ENCODE measurements around the gene CHST3. TPM values are rescaled to one million over a fixed set of nuclear protein-coding genes. Genes with fewer than 3 reads are reported as not detected.

Gene CHST3
- total and polyA plus RNA-seq, 10 of the 15 experiments (the other 5 are each of a cell fraction or from before 2014, with no cell fraction given) = 0.03 to 0.50 (median 0.05) TPM; not detected in 2

- Histone ChIP-seq H3K79me2 (ENCODE audit: control insufficient read depth, insufficient read depth, low read length) (no peaks in the 10 kb centered on the region), H3K27ac (ENCODE audit: control insufficient read depth, insufficient read depth) (no peak overlapping the region), H3K4me3 (no peak overlapping the region), H3K9me3 (replicated peaks; ENCODE audit: control insufficient read depth, insufficient read depth, low read length) (no peaks in the 10 kb centered on the region), H3K36me3 (ENCODE audit: control insufficient read depth in 2 of 2, insufficient read depth in 2 of 2, low read length in 1 of 2) (no peaks in the 10 kb centered on the region), H3K4me1 (ENCODE audit: control insufficient read depth, insufficient read depth, low read length) (no peaks in the 10 kb centered on the region), H3K27me3 (replicated peaks in 1 of 2; ENCODE audit: control insufficient read depth in 2 of 2, insufficient read depth in 2 of 2, low read length in 1 of 2) (peaks cover 0 to 3% of the 10 kb centered on the region in 2 experiments; a peak in 2 of 4 replicates), H2AFZ (ENCODE audit: control insufficient read depth, low read depth, low read length) (no peak overlapping the region), H3K9ac (ENCODE audit: control insufficient read depth, insufficient read depth, low read length) (no peak overlapping the region), H4K20me1 (ENCODE audit: control insufficient read depth, insufficient read depth) (no peaks in the 10 kb centered on the region), H3K4me2 (ENCODE audit: control insufficient read depth, insufficient read depth) (no peak overlapping the region)
- in situ Hi-C loops (cut with MboI) = no loop called here
- TF ChIP-seq NFYB (IDR thresholded peaks at IDR 0.05; ENCODE audit: insufficient read depth, low read depth, low read length) = no peak
- no peak for ATAC-seq
- CTCF ChIA-PET = no interaction called here
- DNase-seq (ENCODE audit: low read depth, low spot score) = no peak
- POLR2A ChIA-PET = no interaction called here
- RAD21 ChIA-PET (ENCODE audit: unreplicated experiment) = interaction anchor here (0.8 kb wide), 1 partner anchor 87 kb away, joined by 4 read pairs; no protein-coding TSS in a partner anchor
- BruUV-seq (replicated peaks) = no TSS peak
- SMC1A ChIA-PET (ENCODE audit: uncharacterized antibody, unreplicated experiment) = no interaction called here
- 52% methylated on average over 8 of the region's 10 CpGs for WGBS (ENCODE audit: insufficient coverage, insufficient replicate concordance, low lambda C conversion rate, missing lambda C conversion rate)
- intact Hi-C loops (cut with micrococcal nuclease; ENCODE audit: unreplicated experiment) = no loop called here
- no peak for FAIRE-seq
These were observed 2.4 kb upstream of the CHST3 start for GRCh38 chr10:71961831-71962230.

GRCh38 chr10:71962901-71963300 lies 1.3 kb upstream of the CHST3 start:
- ChIA-PET CTCF (interaction anchor here (0.6 to 1.4 kb wide), 2 partner anchors 86 to 107 kb away, joined by 3 to 4 read pairs; no protein-coding TSS in a partner anchor), SMC1A (ENCODE audit: uncharacterized antibody, unreplicated experiment) (interaction anchor here (0.8 to 1.0 kb wide), 2 partner anchors 32 to 85 kb away, joined by 3 to 5 read pairs; no protein-coding TSS in a partner anchor), RAD21 (ENCODE audit: unreplicated experiment) (interaction anchor here (0.6 to 1.4 kb wide), 3 partner anchors 19 to 368 kb away, joined by 3 to 4 read pairs (median 4); no protein-coding TSS in a partner anchor), POLR2A (no interaction called here)
- H3K27me3 ChIP-seq (replicated peaks in 1 of 2; ENCODE audit: control insufficient read depth in 2 of 2, insufficient read depth in 2 of 2, low read length in 1 of 2) = peaks cover 0 to 3% of the 10 kb centered on the region in 2 experiments; a peak in 2 of 4 replicates
- no peaks in the 10 kb centered on the region for H3K4me1 ChIP-seq (ENCODE audit: control insufficient read depth, insufficient read depth, low read length)
- H3K4me3 ChIP-seq = no peak overlapping the region
- intact Hi-C loops (cut with micrococcal nuclease; ENCODE audit: unreplicated experiment) = no loop called here
- ATAC-seq (no peak), DNase-seq (ENCODE audit: low read depth, low spot score) (no peak), FAIRE-seq (no peak)
- H3K36me3 ChIP-seq (ENCODE audit: control insufficient read depth in 2 of 2, insufficient read depth in 2 of 2, low read length in 1 of 2) = no peaks in the 10 kb centered on the region
- no peaks in the 10 kb centered on the region for H4K20me1 ChIP-seq (ENCODE audit: control insufficient read depth, insufficient read depth)
- H3K4me2 ChIP-seq (ENCODE audit: control insufficient read depth, insufficient read depth) = no peak overlapping the region
- H3K27ac ChIP-seq (ENCODE audit: control insufficient read depth, insufficient read depth) = no peak overlapping the region
- TF ChIP-seq KLF5 (IDR thresholded peaks at IDR 0.05; ENCODE audit: partially characterized antibody) (no peak), SMAD1 (IDR thresholded peaks at IDR 0.05; ENCODE audit: low read depth, partially characterized antibody) (no peak), SKIL (IDR thresholded peaks at IDR 0.05; ENCODE audit: low read depth, poor library complexity, severe bottlenecking) (no peak), HDAC2 (IDR thresholded peaks at IDR 0.05) (no peak), RELB (IDR thresholded peaks at IDR 0.05; ENCODE audit: low read depth) (no peak)
- H2AFZ ChIP-seq (ENCODE audit: control insufficient read depth, low read depth, low read length) = no peak overlapping the region
- H3K79me2 ChIP-seq (ENCODE audit: control insufficient read depth, insufficient read depth, low read length) = no peaks in the 10 kb centered on the region
- no TSS peak for BruUV-seq (replicated peaks)
- in situ Hi-C loops (cut with MboI) = no loop called here
- no peaks in the 10 kb centered on the region for H3K9me3 ChIP-seq (replicated peaks; ENCODE audit: control insufficient read depth, insufficient read depth, low read length)
- WGBS (ENCODE audit: insufficient coverage, insufficient replicate concordance, low lambda C conversion rate, missing lambda C conversion rate) = 35% methylated on average over 6 of the region's 6 CpGs
- H3K9ac ChIP-seq (ENCODE audit: control insufficient read depth, insufficient read depth, low read length) = no peak overlapping the region

Data from GM12878 (cell line).